HepG2 (cell line): ENCODE results near the gene NFKBIZ. TPM values are rescaled to one million over a fixed set of nuclear protein-coding genes. Genes with fewer than 3 reads are reported as not detected.

Source experiments
- ATAC-seq: fragments of 200-7000 bp; cut with Tn5 transposase; 3 replicates; pipeline ENCODE4 v1.9.1; 2020; ENCODE audit warnings: mild to moderate bottlenecking, moderate library complexity
- BruUV-seq: library from RNA; stranded (reverse); fragments of 400-500 nt; replicated peaks from 2 replicates; lab custom pipeline; 2021; lab: Mats Ljungman, UMichigan
- CTCF ChIA-PET: fragments of 300-600 bp; formaldehyde crosslinking; extraction: SDS; loops from one replicate; lab custom pipeline; 2021; ENCODE audit warnings: low total read pairs, inconsistent platforms, low intra/inter-chr PET ratio; lab: Yijun Ruan, JAX
- POLR2A ChIA-PET: fragments of 350-600 bp; sonication (Branson Sonifier 250); formaldehyde crosslinking; loops from one replicate; lab custom pipeline; 2020; ENCODE audit warnings: antibody characterized with exemption, inconsistent platforms; lab: Yijun Ruan, JAX
- DNase-seq: peaks from one replicate; pipeline ENCODE4 v3.0.0-alpha.2; 2015; ENCODE audit warnings: low spot score
- FAIRE-seq: peaks from 3 replicates; lab custom pipeline; 2011; peaks lifted over from hg19 to GRCh38; lab: Jason Lieb, UNC
- H2AFZ ChIP-seq: one replicate; pipeline ENCODE4 v1.6.1; 2011; ENCODE audit warnings: low read length, inconsistent platforms
- H3K27ac ChIP-seq: fragments of 300-600 bp; 3 replicates; pipeline ENCODE4 v1.8.0; 2011; ENCODE audit warnings: mixed run types, mild to moderate bottlenecking, mixed read lengths, low read length, inconsistent platforms; ENCODE audit not compliant: insufficient read depth; ENCODE audit errors: extremely low read length
- H3K27me3 ChIP-seq, 2 experiments: fragments of 200-600 bp in 1 of 2; 2 replicates in 1 of 2; 3 replicates in 1 of 2; pipeline versions ENCODE4 v1.6.0 to v1.8.0; 2011; ENCODE audit warnings: low read length in 2 of 2, mild to moderate bottlenecking in 2 of 2, moderate library complexity in 2 of 2, inconsistent platforms in 1 of 2; ENCODE audit not compliant: insufficient read depth in 2 of 2, control insufficient read depth in 1 of 2
- H3K36me3 ChIP-seq, 2 experiments: fragments of 200-600 bp in 1 of 2; replicated peaks in 1 of 2; 2 replicates in 1 of 2; 3 replicates in 1 of 2; pipeline versions ENCODE4 v1.5.1 to v1.8.0; 2011; ENCODE audit warnings: low read length in 2 of 2, inconsistent platforms in 1 of 2; ENCODE audit not compliant: insufficient read depth in 2 of 2, control insufficient read depth in 1 of 2
- H3K4me1 ChIP-seq: 2 replicates; pipeline ENCODE4 v1.5.1; 2012; ENCODE audit warnings: low read length, inconsistent platforms; ENCODE audit not compliant: insufficient read depth
- H3K4me2 ChIP-seq: 2 replicates; pipeline ENCODE4 v1.6.0; 2011; ENCODE audit warnings: low read depth, low read length, inconsistent platforms
- H3K4me3 ChIP-seq, 3 experiments: fragments of 200-600 bp in 1 of 3; sonication (generic), shearing (Covaris generic) in 1 of 3; replicated peaks in 1 of 3; 2 replicates each; pipeline ENCODE4 v1.5.1; 2011 to 2016; ENCODE audit warnings: low read length in 3 of 3, inconsistent platforms in 2 of 3, low read depth in 2 of 3, mild to moderate bottlenecking in 2 of 3, control low read depth in 1 of 3, mixed read lengths in 1 of 3; ENCODE audit not compliant: insufficient read depth in 1 of 3
- H3K79me2 ChIP-seq: one replicate; pipeline ENCODE4 v1.6.1; 2011; ENCODE audit warnings: low read length, inconsistent platforms; ENCODE audit not compliant: insufficient read depth
- H3K9ac ChIP-seq: 2 replicates; pipeline ENCODE4 v1.6.0; 2011; ENCODE audit warnings: mild to moderate bottlenecking, low read depth, low read length, inconsistent platforms; ENCODE audit not compliant: insufficient read depth
- H3K9me3 ChIP-seq: 2 replicates; pipeline ENCODE4 v1.5.1; 2012; ENCODE audit warnings: mild to moderate bottlenecking, low read length
- H4K20me1 ChIP-seq: 2 replicates; pipeline ENCODE4 v1.6.0; 2011; ENCODE audit warnings: inconsistent platforms, mild to moderate bottlenecking, low read length, moderate library complexity; ENCODE audit not compliant: insufficient read depth
- ARNTL ChIP-seq: sonication (generic); formaldehyde crosslinking; IDR thresholded peaks from 2 replicates; pipeline ENCODE4 v1.4.0; 2020; ENCODE audit warnings: mild to moderate bottlenecking, missing genetic modification reagents
- FOSL1 ChIP-seq: sonication (generic); formaldehyde crosslinking; IDR thresholded peaks from 2 replicates; pipeline ENCODE4 v1.9.0; 2021; ENCODE audit warnings: missing genetic modification reagents, borderline replicate concordance
- MTA1 ChIP-seq: sonication (generic); formaldehyde crosslinking; IDR thresholded peaks from 2 replicates; pipeline ENCODE4 v1.4.0; 2020; ENCODE audit warnings: missing genetic modification reagents, mild to moderate bottlenecking, borderline replicate concordance
- MTF2 ChIP-seq: sonication (generic); formaldehyde crosslinking; IDR thresholded peaks from 2 replicates; pipeline ENCODE4 v1.5.0; 2020; ENCODE audit warnings: missing genetic modification reagents, borderline replicate concordance
- MYNN ChIP-seq: sonication (generic); formaldehyde crosslinking; IDR thresholded peaks from 2 replicates; pipeline ENCODE4 v1.4.0; 2020; ENCODE audit warnings: mild to moderate bottlenecking, low read depth, missing genetic modification reagents
- NAIF1 ChIP-seq: sonication (generic); formaldehyde crosslinking; IDR thresholded peaks from 2 replicates; pipeline ENCODE4 v1.5.0; 2020; ENCODE audit warnings: mild to moderate bottlenecking, missing genetic modification reagents, borderline replicate concordance
- SP5 ChIP-seq: IDR thresholded peaks from 2 replicates; pipeline ENCODE4 v1.6.1; 2016; ENCODE audit warnings: low read depth, borderline replicate concordance
- ZMYM3 ChIP-seq: sonication (generic); formaldehyde crosslinking; IDR thresholded peaks from 2 replicates; pipeline ENCODE4 v1.5.1; 2020; ENCODE audit warnings: mild to moderate bottlenecking, missing genetic modification reagents
- ZNF570 ChIP-seq: sonication (generic); formaldehyde crosslinking; IDR thresholded peaks from 2 replicates; pipeline ENCODE4 v1.4.0; 2020; ENCODE audit warnings: mild to moderate bottlenecking, missing genetic modification reagents, borderline replicate concordance
- ZSCAN29 ChIP-seq: sonication (generic); formaldehyde crosslinking; conservative IDR thresholded peaks from 2 replicates; pipeline ENCODE4 v1.4.0; 2020; ENCODE audit warnings: mild to moderate bottlenecking, missing genetic modification reagents
- WGBS: methylation state at CpG from one replicate; pipeline ENCODE4 v1.1.6; 2017; ENCODE audit warnings: low lambda C conversion rate; 5-methylcytosine and 5-hydroxymethylcytosine counted together
- in situ Hi-C: cut with HindIII; loops from 2 replicates; pipeline ENCODE4 v1.10.0; 2017; ENCODE audit warnings: low pct_unique_long_range_greater_than_20kb; ENCODE audit not compliant: extremely low pct_ligation_motif_present
- intact Hi-C: fragments of 100-400 bp; cut with micrococcal nuclease; formaldehyde crosslinking; loops from one replicate; pipeline ENCODE4 v1.10.0; 2022; ENCODE audit not compliant: unreplicated experiment
- polyA plus RNA-seq, 8 experiments: library from polyadenylated mRNA; depleted of rRNA in 3 of 8; stranded (reverse) in 7 of 8; unstranded in 1 of 8; fragments of >200 nt; fragmentation: Illumina TruSeq in 4 of 8; extraction: Trizol in 4 of 8; gene quantifications; 2 replicates each; pipeline versions ENCODE4 v1.2.1 to v1.2.3, GENCODE V29; 2011 to 2016; ENCODE audit warnings: low read depth in 4 of 8, missing spikeins in 1 of 8, mixed read lengths in 1 of 8; ENCODE audit not compliant: insufficient read depth in 1 of 8
- total RNA-seq, 5 experiments: library from RNA; depleted of rRNA; stranded (reverse); fragments of >200 nt; fragmentation: Illumina TruSeq; extraction: Trizol; gene quantifications; 2 replicates each; pipeline ENCODE4 v1.2.3, GENCODE V29; 2016; ENCODE audit warnings: low read depth in 1 of 5
- TF ChIP-seq, protein P1 (sequence below): sonication (generic); formaldehyde crosslinking; IDR thresholded peaks from 2 replicates; pipeline ENCODE4 v1.5.1; 2020; ENCODE audit warnings: mild to moderate bottlenecking, missing genetic modification reagents, moderate library complexity

The NFKBIZ gene
- total and polyA plus RNA-seq, 2 of the 13 experiments (the other 11 are each of a cell fraction or from before 2014, with no cell fraction given), result 25.9 to 60.6 TPM

GRCh38 chr3:101886626-101887025 lies 37.3 kb downstream of the NFKBIZ start:
- ChIA-PET POLR2A (no interaction called here), CTCF (no interaction called here)
- H3K4me2 ChIP-seq, result no peak overlapping the region
- FAIRE-seq (no peak), DNase-seq (no peak), ATAC-seq (no peak)
- H4K20me1 ChIP-seq, result no peaks in the 10 kb centered on the region
- H3K27me3 ChIP-seq, result no peaks in the 10 kb centered on the region
- H3K4me1 ChIP-seq, result no peaks in the 10 kb centered on the region
- H3K9ac ChIP-seq, result no peak overlapping the region
- H2AFZ ChIP-seq, result no peak overlapping the region
- H3K79me2 ChIP-seq, result no peaks in the 10 kb centered on the region
- no peak overlapping the region for H3K4me3 ChIP-seq
- in situ Hi-C loops, result no loop called here
- intact Hi-C loops, result no loop called here
- WGBS, result 47% methylated on average over 3 of the region's 3 CpGs
- BruUV-seq, result no TSS peak
- H3K36me3 ChIP-seq, result no peaks in the 10 kb centered on the region
- TF ChIP-seq ZMYM3 (CRISPR knock-in tag) (no peak), ARNTL (CRISPR knock-in tag) (no peak), FOSL1 (no peak), ZNF570 (CRISPR knock-in tag) (no peak), MYNN (no peak), NAIF1 (CRISPR knock-in tag) (no peak), ZSCAN29 (no peak), MTF2 (CRISPR knock-in tag) (no peak), MTA1 (no peak)
- H3K9me3 ChIP-seq, result no peaks in the 10 kb centered on the region
- H3K27ac ChIP-seq, result no peak overlapping the region

GRCh38 chr3:101888653-101889052 lies 39.3 kb downstream of the NFKBIZ start:
- no peaks in the 10 kb centered on the region for H4K20me1 ChIP-seq
- no peak overlapping the region for H3K27ac ChIP-seq
- 51% methylated on average over 3 of the region's 3 CpGs for WGBS
- FAIRE-seq, result no peak
- no peak overlapping the region for H3K4me2 ChIP-seq
- no peak for DNase-seq
- intact Hi-C loops (no loop called here), in situ Hi-C loops (no loop called here)
- POLR2A ChIA-PET, result no interaction called here
- H3K79me2 ChIP-seq, result no peaks in the 10 kb centered on the region
- CTCF ChIA-PET, result no interaction called here
- H3K27me3 ChIP-seq, result no peaks in the 10 kb centered on the region
- ATAC-seq, result no peak
- BruUV-seq, result no TSS peak
- no peak overlapping the region for H2AFZ ChIP-seq
- no peak overlapping the region for H3K4me3 ChIP-seq
- no peak for TF ChIP-seq SP5
- TF ChIP-seq, protein P1, sequence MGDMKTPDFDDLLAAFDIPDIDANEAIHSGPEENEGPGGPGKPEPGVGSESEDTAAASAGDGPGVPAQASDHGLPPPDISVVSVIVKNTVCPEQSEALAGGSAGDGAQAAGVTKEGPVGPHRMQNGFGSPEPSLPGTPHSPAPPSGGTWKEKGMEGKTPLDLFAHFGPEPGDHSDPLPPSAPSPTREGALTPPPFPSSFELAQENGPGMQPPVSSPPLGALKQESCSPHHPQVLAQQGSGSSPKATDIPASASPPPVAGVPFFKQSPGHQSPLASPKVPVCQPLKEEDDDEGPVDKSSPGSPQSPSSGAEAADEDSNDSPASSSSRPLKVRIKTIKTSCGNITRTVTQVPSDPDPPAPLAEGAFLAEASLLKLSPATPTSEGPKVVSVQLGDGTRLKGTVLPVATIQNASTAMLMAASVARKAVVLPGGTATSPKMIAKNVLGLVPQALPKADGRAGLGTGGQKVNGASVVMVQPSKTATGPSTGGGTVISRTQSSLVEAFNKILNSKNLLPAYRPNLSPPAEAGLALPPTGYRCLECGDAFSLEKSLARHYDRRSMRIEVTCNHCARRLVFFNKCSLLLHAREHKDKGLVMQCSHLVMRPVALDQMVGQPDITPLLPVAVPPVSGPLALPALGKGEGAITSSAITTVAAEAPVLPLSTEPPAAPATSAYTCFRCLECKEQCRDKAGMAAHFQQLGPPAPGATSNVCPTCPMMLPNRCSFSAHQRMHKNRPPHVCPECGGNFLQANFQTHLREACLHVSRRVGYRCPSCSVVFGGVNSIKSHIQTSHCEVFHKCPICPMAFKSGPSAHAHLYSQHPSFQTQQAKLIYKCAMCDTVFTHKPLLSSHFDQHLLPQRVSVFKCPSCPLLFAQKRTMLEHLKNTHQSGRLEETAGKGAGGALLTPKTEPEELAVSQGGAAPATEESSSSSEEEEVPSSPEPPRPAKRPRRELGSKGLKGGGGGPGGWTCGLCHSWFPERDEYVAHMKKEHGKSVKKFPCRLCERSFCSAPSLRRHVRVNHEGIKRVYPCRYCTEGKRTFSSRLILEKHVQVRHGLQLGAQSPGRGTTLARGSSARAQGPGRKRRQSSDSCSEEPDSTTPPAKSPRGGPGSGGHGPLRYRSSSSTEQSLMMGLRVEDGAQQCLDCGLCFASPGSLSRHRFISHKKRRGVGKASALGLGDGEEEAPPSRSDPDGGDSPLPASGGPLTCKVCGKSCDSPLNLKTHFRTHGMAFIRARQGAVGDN, result no peak
- no peak overlapping the region for H3K9ac ChIP-seq
- H3K36me3 ChIP-seq, result no peaks in the 10 kb centered on the region
- H3K9me3 ChIP-seq, result no peaks in the 10 kb centered on the region
- H3K4me1 ChIP-seq, result no peaks in the 10 kb centered on the region
